Stomach (tissue), 4 donors: Measurements from ENCODE around the gene ACSF3.

Source experiments
- CTCF ChIP-seq, 7 experiments: fragments of 450-650 bp in 4 of 7; fragments of 200-600 bp in 3 of 7; sonication (generic) in 3 of 7; IDR thresholded peaks; one replicate each; pipeline ENCODE4 v1.5.1; 2016 to 2019; ENCODE audit warnings: antibody characterized with exemption in 7 of 7, control low read depth in 2 of 7, mild to moderate bottlenecking in 1 of 7
- EP300 ChIP-seq: sonication (generic); formaldehyde crosslinking; IDR thresholded peaks from one replicate; pipeline ENCODE4 v1.6.1; 2017; ENCODE audit warnings: antibody characterized with exemption
- POLR2A ChIP-seq, 4 donors: fragments of 450-650 bp; IDR thresholded peaks; one replicate each; pipeline ENCODE4 v1.6.1; 2016; ENCODE audit warnings: antibody characterized with exemption in 4 of 4, control low read depth in 2 of 4, mild to moderate bottlenecking in 1 of 4, moderate library complexity in 1 of 4
- POLR2AphosphoS5 ChIP-seq, 3 donors: sonication (generic); formaldehyde crosslinking; IDR thresholded peaks; one replicate each; pipeline ENCODE4 v1.6.1; 2016; ENCODE audit warnings: antibody characterized with exemption in 3 of 3

GRCh38 chr16:89061590-89062380 lies 31.9 kb upstream of the ACSF3 start:
- no peak for TF ChIP-seq POLR2A (IDR thresholded peaks at IDR 0.05)
- TF ChIP-seq CTCF (IDR thresholded peaks at IDR 0.05), result no peak
- TF ChIP-seq EP300, result no peak
- no peak for TF ChIP-seq POLR2AphosphoS5 (IDR thresholded peaks at IDR 0.05)
